Dermis blood vessel endothelial cell (primary cell): ENCODE measurements around the gene LPP. TPM values are rescaled to one million over a fixed set of nuclear protein-coding genes. Genes with fewer than 3 reads are reported as not detected.
A peak's percentile ranks its signal among the peaks of the same experiment; 100 is the strongest.

Experiments
- DNase-seq: peaks from one replicate; pipeline ENCODE4 v3.0.0; 2010
- total RNA-seq: library from RNA; depleted of rRNA; stranded (reverse); fragments of >200 nt; gene quantifications from 2 replicates; pipeline ENCODE4 v1.2.3, GENCODE V29; 2014

LPP gene
- total RNA-seq, 1 donor from 2014 or later, result 45.8 TPM

GRCh38 chr3:188223936-188224335 is 70.0 kb downstream of the LPP start:
- no peak for DNase-seq

- DNase-seq, result no peak
Observed at GRCh38 chr3:188227442-188227841, 73.5 kb downstream of the LPP start.

GRCh38 chr3:188229177-188229576 is 75.2 kb downstream of the LPP start:
- peak; percentile 91 for DNase-seq

- no peak for DNase-seq
Observed at GRCh38 chr3:188229726-188230125, 75.8 kb downstream of the LPP start.

- DNase-seq, result peak; percentile 20
Observed at GRCh38 chr3:188230962-188231361, 77.0 kb downstream of the LPP start.

- DNase-seq, result no peak
Observed at GRCh38 chr3:188231456-188231855, 77.5 kb downstream of the LPP start.

GRCh38 chr3:188232656-188233055 is 78.7 kb downstream of the LPP start:
- no peak for DNase-seq

- DNase-seq, result peak; percentile 28
Observed at GRCh38 chr3:188233320-188233719, 79.4 kb downstream of the LPP start.

- no peak for DNase-seq
Observed at GRCh38 chr3:188234132-188234531, 80.2 kb downstream of the LPP start.

- no peak for DNase-seq
Observed at GRCh38 chr3:188236271-188236670, 82.3 kb downstream of the LPP start.

- DNase-seq, result no peak
Observed at GRCh38 chr3:188239035-188239434, 85.1 kb downstream of the LPP start.

- DNase-seq, result no peak
Observed at GRCh38 chr3:188239577-188239976, 85.6 kb downstream of the LPP start.

- no peak for DNase-seq
Observed at GRCh38 chr3:188240189-188240981, 86.4 kb downstream of the LPP start.

- DNase-seq, result no peak
Observed at GRCh38 chr3:188241072-188241471, 87.1 kb downstream of the LPP start.

- no peak for DNase-seq
Observed at GRCh38 chr3:188241883-188242282, 87.9 kb downstream of the LPP start.

- DNase-seq, result peak; percentile 32
Observed at GRCh38 chr3:188242436-188243123, 88.6 kb downstream of the LPP start.

- peak; percentile 47 for DNase-seq
Observed at GRCh38 chr3:188243124-188243795, 89.3 kb downstream of the LPP start.

- DNase-seq, result no peak
Observed at GRCh38 chr3:188244395-188244861, 90.5 kb downstream of the LPP start.

- no peak for DNase-seq
Observed at GRCh38 chr3:188246905-188247304, 92.9 kb downstream of the LPP start.

- no peak for DNase-seq
Observed at GRCh38 chr3:188248036-188248561, 94.1 kb downstream of the LPP start.

GRCh38 chr3:188253123-188253793 is 99.3 kb downstream of the LPP start:
- no peak for DNase-seq

GRCh38 chr3:188253800-188254452 is 100.0 kb downstream of the LPP start:
- no peak for DNase-seq
